Mesenchymal stem cell (in vitro differentiated cells and primary cell): ENCODE results near the gene MAN1B1.
A peak's percentile ranks its signal among the peaks of the same experiment; 100 is the strongest.

Experiments used
- DNase-seq: peaks from one replicate; pipeline ENCODE4 v3.0.0-alpha.2; 2013
- H2AFZ ChIP-seq: one replicate; pipeline ENCODE4 v1.6.1; 2013; ENCODE audit warnings: low read depth, mild to moderate bottlenecking, control low read depth, inconsistent platforms, low read length, moderate library complexity
- H2AK5ac ChIP-seq: 2 replicates; pipeline ENCODE4 v1.6.1; 2013; ENCODE audit warnings: low read length, moderate library complexity, mild to moderate bottlenecking, inconsistent platforms; ENCODE audit not compliant: severe bottlenecking
- H2BK120ac ChIP-seq: one replicate; pipeline ENCODE4 v1.6.1; 2013; ENCODE audit warnings: low read depth, mild to moderate bottlenecking, inconsistent platforms, low read length, moderate library complexity
- H2BK12ac ChIP-seq, 2 experiments: one replicate each; pipeline ENCODE4 v1.6.1; 2013; ENCODE audit warnings: inconsistent platforms in 2 of 2, low read length in 2 of 2, mild to moderate bottlenecking in 2 of 2, moderate library complexity in 2 of 2, control low read depth in 1 of 2
- H2BK15ac ChIP-seq: one replicate; pipeline ENCODE4 v1.6.1; 2013; ENCODE audit warnings: mild to moderate bottlenecking, low read depth, inconsistent platforms; ENCODE audit not compliant: poor library complexity, severe bottlenecking
- H2BK5ac ChIP-seq: 2 replicates; pipeline ENCODE4 v1.6.1; 2013; ENCODE audit warnings: low read depth, mild to moderate bottlenecking, low read length, control low read depth, inconsistent platforms; ENCODE audit not compliant: poor library complexity, severe bottlenecking
- H3K14ac ChIP-seq, 2 experiments: one replicate each; pipeline ENCODE4 v1.6.1; 2013; ENCODE audit warnings: inconsistent platforms in 2 of 2, low read length in 2 of 2, control low read depth in 1 of 2, mild to moderate bottlenecking in 1 of 2, moderate library complexity in 1 of 2
- H3K18ac ChIP-seq, 2 experiments: one replicate each; pipeline ENCODE4 v1.6.1; 2013; ENCODE audit warnings: inconsistent platforms in 2 of 2, low read length in 2 of 2, control low read depth in 1 of 2, low read depth in 1 of 2, mild to moderate bottlenecking in 1 of 2
- H3K23ac ChIP-seq, 2 experiments: one replicate each; pipeline ENCODE4 v1.6.1; 2013; ENCODE audit warnings: inconsistent platforms in 2 of 2, low read length in 2 of 2, mild to moderate bottlenecking in 2 of 2, moderate library complexity in 2 of 2, control low read depth in 1 of 2
- H3K27ac ChIP-seq: 2 replicates; pipeline ENCODE4 v1.5.1; 2013; ENCODE audit warnings: mild to moderate bottlenecking, moderate library complexity, low read length, control low read depth, inconsistent platforms; ENCODE audit not compliant: poor library complexity, severe bottlenecking
- H3K27me3 ChIP-seq, 2 experiments: 2 replicates each; pipeline versions ENCODE4 v1.6.1 to v1.7.0; 2013; ENCODE audit warnings: low read length in 2 of 2, mild to moderate bottlenecking in 2 of 2, moderate library complexity in 2 of 2, control low read depth in 1 of 2, inconsistent platforms in 1 of 2; ENCODE audit not compliant: control insufficient read depth in 1 of 2, insufficient read depth in 1 of 2
- H3K36me3 ChIP-seq, 2 experiments: 2 replicates each; pipeline versions ENCODE4 v1.6.1 to v1.7.0; 2013; ENCODE audit warnings: low read length in 2 of 2, control low read depth in 1 of 2, inconsistent platforms in 1 of 2, low read depth in 1 of 2, mild to moderate bottlenecking in 1 of 2; ENCODE audit not compliant: insufficient read depth in 2 of 2, control insufficient read depth in 1 of 2
- H3K4ac ChIP-seq, 2 experiments: one replicate each; pipeline ENCODE4 v1.6.1; 2013; ENCODE audit warnings: inconsistent platforms in 2 of 2, low read length in 2 of 2, mild to moderate bottlenecking in 2 of 2, moderate library complexity in 2 of 2, control low read depth in 1 of 2, low read depth in 1 of 2
- H3K4me1 ChIP-seq: 2 replicates; pipeline ENCODE4 v1.6.1; 2013; ENCODE audit warnings: low read depth, low read length, control low read depth; ENCODE audit not compliant: control insufficient read depth, insufficient read depth
- H3K4me2 ChIP-seq: 2 replicates; pipeline ENCODE4 v1.6.1; 2013; ENCODE audit warnings: low read length, mild to moderate bottlenecking, inconsistent platforms; ENCODE audit not compliant: poor library complexity, severe bottlenecking
- H3K4me3 ChIP-seq, 2 experiments: 2 replicates each; pipeline versions ENCODE4 v1.5.1 to v1.7.0; 2013; ENCODE audit warnings: low read length in 2 of 2, mild to moderate bottlenecking in 2 of 2, control low read depth in 1 of 2, low read depth in 1 of 2; ENCODE audit not compliant: insufficient read depth in 1 of 2
- H3K79me1 ChIP-seq: replicated peaks from 2 replicates; pipeline ENCODE4 v1.6.1; 2013; ENCODE audit warnings: mild to moderate bottlenecking, control low read depth, low read length, inconsistent platforms; ENCODE audit not compliant: poor library complexity, severe bottlenecking
- H3K9ac ChIP-seq: 2 replicates; pipeline ENCODE4 v1.7.0; 2013; ENCODE audit warnings: mild to moderate bottlenecking, low read length, moderate library complexity
- H3K9me3 ChIP-seq: 2 replicates; pipeline ENCODE4 v1.7.0; 2013; ENCODE audit warnings: mild to moderate bottlenecking, low read length; ENCODE audit not compliant: control insufficient read depth
- H4K8ac ChIP-seq: one replicate; pipeline ENCODE4 v1.6.1; 2013; ENCODE audit warnings: inconsistent platforms, mild to moderate bottlenecking, low read length, moderate library complexity
- H4K91ac ChIP-seq: one replicate; pipeline ENCODE4 v1.6.1; 2013; ENCODE audit warnings: mild to moderate bottlenecking, low read length, inconsistent platforms
- WGBS: methylation state at CpG from one replicate; pipeline ENCODE4 v1.1.7; 2013; ENCODE audit warnings: mixed read lengths; 5-methylcytosine and 5-hydroxymethylcytosine counted together

Gene MAN1B1

GRCh38 chr9:137050570-137050969 is 36.2 kb upstream of the MAN1B1 start:
- no peak overlapping the region for H4K91ac ChIP-seq
- WGBS = 77% methylated on average over 5 of the region's 5 CpGs

GRCh38 chr9:137051145-137051724 is 35.5 kb upstream of the MAN1B1 start:
- WGBS = 93% methylated on average over 17 of the region's 17 CpGs
- Histone ChIP-seq H3K27ac (no peak overlapping the region), H3K4me2 (no peak overlapping the region), H2BK120ac (no peak overlapping the region), H3K9ac (no peak overlapping the region), H2BK15ac (no peak overlapping the region), H2BK12ac (no peak overlapping the region), H3K4me1 (peaks cover 19% of the 10 kb centered on the region), H4K8ac (no peak overlapping the region), H3K27me3 (peaks cover 86 to 87% of the 10 kb centered on the region in 2 experiments), H2BK5ac (no peak overlapping the region), H3K9me3 (no peaks in the 10 kb centered on the region), H2AK5ac (no peak overlapping the region), H3K14ac (no peak overlapping the region), H3K36me3 (no peaks in the 10 kb centered on the region), H3K79me1 (no peaks in the 10 kb centered on the region), H4K91ac (no peak overlapping the region), H3K18ac (no peak overlapping the region), H3K4me3 (no peak overlapping the region), H3K23ac (no peak overlapping the region), H2AFZ (no peak overlapping the region), H3K4ac (no peak overlapping the region)
- DNase-seq = no peak

More at GRCh38 chr9:137050570-137050969, 36.2 kb upstream of the MAN1B1 start:
- Histone ChIP-seq H2BK15ac (no peak overlapping the region), H2BK12ac (no peak overlapping the region), H3K9ac (no peak overlapping the region), H4K8ac (no peak overlapping the region), H3K18ac (no peak overlapping the region), H3K27ac (no peak overlapping the region), H3K79me1 (no peaks in the 10 kb centered on the region), H2BK5ac (no peak overlapping the region), H3K27me3 (peaks cover 80 to 82% of the 10 kb centered on the region in 2 experiments), H3K4ac (no peak overlapping the region), H3K4me1 (peaks cover 24% of the 10 kb centered on the region), H2AFZ (no peak overlapping the region), H3K36me3 (no peaks in the 10 kb centered on the region), H2BK120ac (no peak overlapping the region), H3K23ac (no peak overlapping the region), H2AK5ac (no peak overlapping the region), H3K4me2 (no peak overlapping the region), H3K14ac (no peak overlapping the region), H3K9me3 (no peaks in the 10 kb centered on the region), H3K4me3 (no peak overlapping the region)
- no peak for DNase-seq

DNA sequence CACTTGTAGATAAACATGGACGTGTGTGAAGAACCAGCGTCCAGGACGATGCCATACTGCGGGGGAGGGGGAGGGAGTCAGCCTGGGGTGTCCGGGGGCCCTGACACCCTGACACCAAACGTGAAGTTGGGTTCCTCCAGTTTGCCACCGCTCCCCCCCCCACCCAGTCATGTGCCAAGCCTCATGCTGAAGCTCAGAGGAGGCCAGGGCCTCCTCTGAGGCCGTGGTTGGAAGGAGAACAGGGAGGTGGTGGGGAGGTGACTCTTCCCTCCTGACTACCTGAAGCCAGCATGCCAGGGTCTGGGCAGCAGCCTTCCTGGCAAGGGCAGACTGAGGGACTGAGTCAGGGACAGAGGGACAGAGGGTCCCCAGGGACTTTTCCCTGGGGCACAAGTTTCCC is 34.5 kb upstream of the MAN1B1 start:
- Histone ChIP-seq H3K4me3 (no peak overlapping the region), H3K14ac (no peak overlapping the region), H3K36me3 (no peaks in the 10 kb centered on the region), H3K79me1 (no peaks in the 10 kb centered on the region), H2AFZ (no peak overlapping the region), H2BK120ac (no peak overlapping the region), H2BK5ac (no peak overlapping the region), H3K4ac (no peak overlapping the region), H3K23ac (no peak overlapping the region), H2BK15ac (no peak overlapping the region), H4K8ac (no peak overlapping the region), H3K9ac (no peak overlapping the region), H3K18ac (no peak overlapping the region), H2AK5ac (no peak overlapping the region), H4K91ac (peak overlapping the region; percentile 45), H3K27me3 (peaks cover 81 to 84% of the 10 kb centered on the region in 2 experiments), H3K4me2 (no peak overlapping the region), H3K27ac (no peak overlapping the region), H2BK12ac (no peak overlapping the region), H3K9me3 (no peaks in the 10 kb centered on the region), H3K4me1 (peaks cover 19% of the 10 kb centered on the region)
- DNase-seq = no peak
- WGBS = 100% methylated on average over 2 of the region's 8 CpGs

DNA sequence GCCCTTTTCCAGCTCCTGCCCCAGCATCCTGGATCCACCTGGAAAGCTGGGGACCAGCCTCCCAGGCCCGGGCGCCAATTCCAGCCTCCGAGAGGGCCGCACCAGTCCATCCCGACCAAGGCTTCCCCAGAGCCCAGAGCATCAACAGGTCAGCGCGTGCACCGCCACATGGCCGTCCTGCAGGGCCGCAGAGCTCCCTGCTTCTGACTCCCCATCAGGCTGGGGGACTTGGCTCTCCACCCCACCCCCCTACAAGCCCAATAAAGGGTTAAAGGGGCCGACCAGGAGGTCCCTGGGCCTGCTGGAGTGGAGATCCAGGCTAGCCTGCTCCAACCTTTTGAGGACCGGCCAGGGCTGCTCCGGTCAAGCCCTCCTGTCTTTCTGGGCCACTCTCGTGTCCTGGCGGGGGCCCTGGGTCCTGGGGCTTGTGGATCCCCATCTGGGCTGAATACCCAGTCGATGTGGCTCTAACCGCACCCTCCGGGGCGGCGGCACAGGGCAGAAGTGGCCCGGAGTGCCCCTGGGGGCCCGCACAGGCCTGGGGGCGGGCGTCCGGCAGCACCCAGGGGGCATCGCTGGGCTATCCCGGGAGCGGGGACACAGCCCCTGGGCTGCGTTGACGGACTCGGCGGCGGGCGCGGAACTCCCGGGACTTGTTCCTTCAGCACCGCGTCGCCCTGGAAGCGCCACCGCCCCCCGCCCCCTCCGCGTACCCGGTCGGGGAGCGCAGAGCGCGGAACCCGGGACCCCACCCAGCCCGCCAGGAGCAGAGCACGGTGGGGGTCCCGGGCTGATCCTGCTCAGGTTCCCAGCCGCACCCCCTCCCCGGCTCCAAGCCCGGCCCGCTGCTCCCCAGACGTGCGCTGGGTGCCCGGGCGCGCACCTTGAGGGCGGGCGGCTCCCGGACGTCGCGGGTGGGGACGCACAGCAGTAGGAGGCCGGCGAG is 33.5 kb upstream of the MAN1B1 start:
- 10% methylated on average over 55 of the region's 71 CpGs for WGBS

More for the DNA sequence above, 33.5 kb upstream of the MAN1B1 start:
- Histone ChIP-seq H4K8ac (no peak overlapping the region), H3K4me3 (no peak overlapping the region), H3K79me1 (no peaks in the 10 kb centered on the region), H2AFZ (no peak overlapping the region), H4K91ac (no peak overlapping the region), H3K36me3 (no peaks in the 10 kb centered on the region), H3K27me3 (peaks cover 71 to 79% of the 10 kb centered on the region in 2 experiments), H2BK15ac (no peak overlapping the region), H3K9ac (no peak overlapping the region), H2BK120ac (no peak overlapping the region), H3K18ac (no peak overlapping the region), H2BK5ac (no peak overlapping the region), H3K4me2 (peak overlapping the region; percentile 57), H3K14ac (no peak overlapping the region), H3K23ac (no peak overlapping the region), H3K4ac (no peak overlapping the region), H2AK5ac (no peak overlapping the region), H2BK12ac (no peak overlapping the region), H3K9me3 (no peaks in the 10 kb centered on the region), H3K4me1 (peaks cover 21% of the 10 kb centered on the region), H3K27ac (no peak overlapping the region)
- no peak for DNase-seq
